SK-N-SH (cell line): Measurements from ENCODE around the gene PSKH1. TPM values are rescaled to one million over a fixed set of nuclear protein-coding genes. Genes with fewer than 3 reads are reported as not detected.

Source experiments
- CTCF ChIA-PET: fragments of 300-600, 350-600 bp; formaldehyde crosslinking; extraction: SDS; loops from one replicate; lab custom pipeline; 2021; lab: Yijun Ruan, JAX
- POLR2A ChIA-PET: fragments of 350-600 bp; sonication (Branson Sonifier 250); formaldehyde crosslinking; extraction: SDS; loops from one replicate; lab custom pipeline; 2020; ENCODE audit warnings: antibody characterized with exemption, inconsistent platforms; lab: Yijun Ruan, JAX
- DNase-seq: peaks from one replicate; pipeline ENCODE4 v3.0.0; 2012
- H2AFZ ChIP-seq: fragments of 200-600 bp; sonication (generic); 2 replicates; pipeline ENCODE4 v1.8.1; 2016; ENCODE audit warnings: antibody characterized with exemption, mild to moderate bottlenecking, low read depth
- H3F3A ChIP-seq: fragments of 200-600 bp; sonication (generic); replicated peaks from 2 replicates; pipeline ENCODE3; 2016; ENCODE audit warnings: antibody characterized with exemption, mild to moderate bottlenecking; ENCODE audit not compliant: insufficient read depth
- H3K27ac ChIP-seq, 2 experiments: fragments of 200-500 bp in 1 of 2; fragments of 200-600 bp in 1 of 2; sonication (Bioruptor generic) in 1 of 2; sonication (generic), shearing (Covaris generic) in 1 of 2; 2 replicates each; pipeline versions ENCODE4 v1.5.1 to v1.6.1; 2014 to 2016; ENCODE audit warnings: low read depth in 2 of 2, inconsistent platforms in 1 of 2, low read length in 1 of 2, mild to moderate bottlenecking in 1 of 2, mixed read lengths in 1 of 2
- H3K27me3 ChIP-seq: fragments of 200-600 bp; sonication (generic), shearing (Covaris generic); 2 replicates; pipeline ENCODE4 v1.6.1; 2016; ENCODE audit warnings: mixed run types; ENCODE audit not compliant: insufficient read depth
- H3K36me3 ChIP-seq, 2 experiments: fragments of 200-500 bp in 1 of 2; fragments of 200-600 bp in 1 of 2; sonication (Bioruptor generic) in 1 of 2; sonication (generic) in 1 of 2; replicated peaks in 1 of 2; 2 replicates each; pipeline versions ENCODE3 to v1.5.1; 2014 to 2016; ENCODE audit warnings: low read length in 1 of 2, mild to moderate bottlenecking in 1 of 2; ENCODE audit not compliant: insufficient read depth in 2 of 2, control insufficient read depth in 1 of 2
- H3K4me1 ChIP-seq, 2 experiments: fragments of 200-500 bp in 1 of 2; fragments of 200-600 bp in 1 of 2; sonication (Bioruptor generic) in 1 of 2; sonication (generic), shearing (Covaris generic) in 1 of 2; 2 replicates each; pipeline versions ENCODE4 v1.5.1 to v1.6.1; 2014 to 2016; ENCODE audit warnings: low read depth in 1 of 2, low read length in 1 of 2, mixed run types in 1 of 2; ENCODE audit not compliant: insufficient read depth in 2 of 2, control insufficient read depth in 1 of 2
- H3K4me2 ChIP-seq: fragments of 200-600 bp; sonication (generic), shearing (Covaris generic); 2 replicates; pipeline ENCODE4 v1.6.1; 2017; ENCODE audit warnings: mixed run types
- H3K4me3 ChIP-seq, 2 experiments: fragments of 200-500 bp in 1 of 2; fragments of 200-600 bp in 1 of 2; sonication (Bioruptor generic) in 1 of 2; sonication (generic), shearing (Covaris generic) in 1 of 2; 2 replicates each; pipeline versions ENCODE4 v1.5.1 to v1.8.1; 2014 to 2016; ENCODE audit warnings: low read depth in 2 of 2, inconsistent platforms in 1 of 2, low read length in 1 of 2, mild to moderate bottlenecking in 1 of 2, mixed read lengths in 1 of 2, moderate library complexity in 1 of 2
- H3K79me2 ChIP-seq: fragments of 200-600 bp; sonication (generic); 2 replicates; pipeline ENCODE4 v1.8.1; 2017; ENCODE audit warnings: mild to moderate bottlenecking; ENCODE audit not compliant: insufficient read depth
- H3K9ac ChIP-seq: fragments of 200-600 bp; sonication (generic); 2 replicates; pipeline ENCODE4 v1.6.1; 2017; ENCODE audit warnings: mixed run types
- H3K9me2 ChIP-seq: fragments of 200-600 bp; sonication (generic); 2 replicates; pipeline ENCODE4 v1.6.1; 2017; ENCODE audit warnings: mixed run types
- H3K9me3 ChIP-seq: fragments of 200-600 bp; sonication (generic); 2 replicates; pipeline ENCODE4 v1.6.1; 2017; ENCODE audit warnings: mixed run types, mild to moderate bottlenecking, moderate library complexity
- H4K20me1 ChIP-seq: fragments of 200-600 bp; sonication (generic); 2 replicates; pipeline ENCODE4 v1.6.1; 2017; ENCODE audit warnings: mild to moderate bottlenecking, mixed run types; ENCODE audit not compliant: insufficient read depth
- CHD2 ChIP-seq: fragments of 150-350 bp; IDR thresholded peaks from 2 replicates; pipeline ENCODE4 v1.6.1; 2018; ENCODE audit warnings: low read length; ENCODE audit not compliant: partially characterized antibody
- ELF1 ChIP-seq: IDR thresholded peaks from 2 replicates; pipeline ENCODE4 v1.4.0; 2012
- EZH2phosphoT487 ChIP-seq: fragments of 200-600 bp; sonication (generic); IDR thresholded peaks from 2 replicates; pipeline ENCODE4 v1.6.1; 2017; ENCODE audit warnings: low read depth, mixed run types, mild to moderate bottlenecking, antibody characterized with exemption, moderate library complexity, borderline replicate concordance
- FOXJ3 ChIP-seq: sonication (generic); formaldehyde crosslinking; IDR thresholded peaks from 2 replicates; pipeline ENCODE4 v1.5.1; 2020; ENCODE audit warnings: mild to moderate bottlenecking, missing genetic modification reagents
- FOXM1 ChIP-seq: IDR thresholded peaks from 2 replicates; pipeline ENCODE4 v1.4.0; 2012; ENCODE audit warnings: low read depth, mild to moderate bottlenecking
- GATA2 ChIP-seq: sonication (generic); formaldehyde crosslinking; IDR thresholded peaks from 2 replicates; pipeline ENCODE4 v1.5.0; 2020; ENCODE audit warnings: mild to moderate bottlenecking, missing genetic modification reagents
- NFIC ChIP-seq: IDR thresholded peaks from 2 replicates; pipeline ENCODE4 v1.4.0; 2012; ENCODE audit warnings: borderline replicate concordance
- NRF1 ChIP-seq: IDR thresholded peaks from 2 replicates; pipeline ENCODE4 v1.6.1; 2012; ENCODE audit warnings: low read depth, mild to moderate bottlenecking, low read length
- POLR2AphosphoS5 ChIP-seq: IDR thresholded peaks from 2 replicates; pipeline ENCODE4 v1.6.1; 2012; ENCODE audit warnings: low read depth, low read length
- RAD21 ChIP-seq: IDR thresholded peaks from 2 replicates; pipeline ENCODE4 v1.6.1; 2012; ENCODE audit warnings: mild to moderate bottlenecking, low read length
- RCOR1 ChIP-seq: fragments of 150-350 bp; IDR thresholded peaks from 2 replicates; pipeline ENCODE4 v1.6.1; 2017; ENCODE audit warnings: antibody characterized with exemption, low read length
- RXRA ChIP-seq: IDR thresholded peaks from 2 replicates; pipeline ENCODE4 v1.4.0; 2012; ENCODE audit warnings: low read depth, mild to moderate bottlenecking, borderline replicate concordance
- SIN3A ChIP-seq: IDR thresholded peaks from 2 replicates; pipeline ENCODE4 v1.6.1; 2012; ENCODE audit warnings: low read depth, mild to moderate bottlenecking, low read length, moderate library complexity, borderline replicate concordance
- SMC3 ChIP-seq: IDR thresholded peaks from 2 replicates; pipeline ENCODE4 v1.6.1; 2012; ENCODE audit warnings: low read depth, low read length, improper control_type of control experiment
- YY1 ChIP-seq: IDR thresholded peaks from 2 replicates; pipeline ENCODE4 v1.4.0; 2012; ENCODE audit warnings: low read depth, mild to moderate bottlenecking
- WGBS: methylation state at CpG from one replicate; pipeline ENCODE4 v1.1.6; 2017; ENCODE audit warnings: low lambda C conversion rate; 5-methylcytosine and 5-hydroxymethylcytosine counted together
- polyA plus RNA-seq, 3 experiments: library from polyadenylated mRNA; depleted of rRNA; stranded (reverse); fragments of >200 nt; gene quantifications; 2 replicates each; pipeline ENCODE4 v1.2.3, GENCODE V29; 2012
- small RNA-seq, 7 experiments: library from RNA; depleted of rRNA; stranded (forward); fragments of <200 nt; gene quantifications; one replicate each; pipeline ENCODE3, GENCODE V24; 2012
- TF ChIP-seq, protein P1 (sequence below): IDR thresholded peaks from 2 replicates; pipeline ENCODE4; 2012
- TF ChIP-seq, protein P2 (sequence below): IDR thresholded peaks from 2 replicates; pipeline ENCODE4 v1.4.0; 2012; ENCODE audit warnings: low read depth, borderline replicate concordance
- TF ChIP-seq, protein P3 (sequence below): fragments of 150-350 bp; IDR thresholded peaks from 2 replicates; pipeline ENCODE4 v1.6.1; 2017; ENCODE audit warnings: antibody characterized with exemption, low read length, low read depth, borderline replicate concordance
- TF ChIP-seq, protein P4 (sequence below): fragments of 200-600 bp; sonication (generic); IDR thresholded peaks from 2 replicates; pipeline ENCODE4 v1.6.1; 2017; ENCODE audit warnings: antibody characterized with exemption, mild to moderate bottlenecking, moderate library complexity
- TF ChIP-seq, protein P5 (sequence below): IDR thresholded peaks from 2 replicates; pipeline ENCODE4 v1.4.0; 2012; ENCODE audit warnings: low read depth

PSKH1 gene
- polyA plus RNA-seq, 1 of the 3 experiments (the other 2 are of a cell fraction) = 30.1 TPM

DNA sequence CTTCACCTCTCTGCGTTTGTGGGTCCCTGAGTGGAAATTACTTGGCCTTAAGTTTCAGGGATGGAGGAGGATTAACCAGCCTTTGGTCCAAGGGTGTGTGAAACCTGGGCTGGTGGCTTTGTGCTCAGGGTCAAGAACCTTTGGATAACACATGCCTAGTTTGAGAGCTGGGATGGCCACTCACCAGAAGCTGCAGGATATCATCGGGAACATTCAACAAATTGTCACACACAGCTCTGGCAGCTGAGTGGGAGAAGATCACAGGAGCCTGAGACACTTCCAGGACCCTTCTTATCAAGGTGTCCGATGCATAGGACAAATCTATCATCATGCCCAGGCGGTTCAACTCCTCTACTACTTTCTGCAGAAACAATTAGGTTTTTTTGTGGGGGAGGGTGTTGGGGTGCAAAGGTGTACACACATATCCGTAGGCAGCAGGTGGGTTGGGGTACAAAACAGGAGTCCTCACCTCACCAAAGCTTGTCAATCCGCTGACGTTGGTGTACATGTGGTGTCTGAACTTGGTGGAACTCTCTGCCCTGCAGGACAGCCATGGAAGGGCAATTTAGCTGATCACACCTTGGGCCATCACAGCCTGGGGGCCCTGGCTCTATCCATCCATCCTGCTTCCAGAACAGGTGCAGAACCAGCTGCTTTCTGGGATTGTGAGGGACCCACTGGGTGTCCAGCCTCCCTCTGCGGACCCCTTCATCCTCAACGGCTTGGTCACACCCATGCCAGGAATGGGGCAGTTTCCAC lies 84.6 kb downstream of the PSKH1 start:
- Histone ChIP-seq H3K79me2 (no peaks in the 10 kb centered on the region), H3K4me3 (no peak overlapping the region), H3K9me3 (no peaks in the 10 kb centered on the region), H3K9me2 (no peaks in the 10 kb centered on the region), H3F3A (no peaks in the 10 kb centered on the region), H3K9ac (no peak overlapping the region), H3K36me3 (no peaks in the 10 kb centered on the region), H4K20me1 (no peaks in the 10 kb centered on the region), H3K27me3 (no peaks in the 10 kb centered on the region; the same call in 1 of the 2 replicates), H3K27ac (no peak overlapping the region), H3K4me1 (no peaks in the 10 kb centered on the region), H2AFZ (no peak overlapping the region)
- CTCF ChIA-PET = interaction anchor here (1.4 kb wide), 1 partner anchor 16 kb away, joined by 4 read pairs; no protein-coding TSS in a partner anchor
- POLR2A ChIA-PET = no interaction called here
- no peak for DNase-seq
- TF ChIP-seq RXRA = no peak
- no peak for TF ChIP-seq RAD21
- no peak for TF ChIP-seq EZH2phosphoT487
- TF ChIP-seq SMC3 = no peak
- TF ChIP-seq CHD2 = no peak
- TF ChIP-seq, protein P1, sequence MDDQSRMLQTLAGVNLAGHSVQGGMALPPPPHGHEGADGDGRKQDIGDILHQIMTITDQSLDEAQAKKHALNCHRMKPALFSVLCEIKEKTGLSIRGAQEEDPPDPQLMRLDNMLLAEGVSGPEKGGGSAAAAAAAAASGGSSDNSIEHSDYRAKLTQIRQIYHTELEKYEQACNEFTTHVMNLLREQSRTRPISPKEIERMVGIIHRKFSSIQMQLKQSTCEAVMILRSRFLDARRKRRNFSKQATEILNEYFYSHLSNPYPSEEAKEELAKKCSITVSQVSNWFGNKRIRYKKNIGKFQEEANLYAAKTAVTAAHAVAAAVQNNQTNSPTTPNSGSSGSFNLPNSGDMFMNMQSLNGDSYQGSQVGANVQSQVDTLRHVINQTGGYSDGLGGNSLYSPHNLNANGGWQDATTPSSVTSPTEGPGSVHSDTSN = no peak
- no peak for TF ChIP-seq POLR2AphosphoS5
- TF ChIP-seq, protein P2, sequence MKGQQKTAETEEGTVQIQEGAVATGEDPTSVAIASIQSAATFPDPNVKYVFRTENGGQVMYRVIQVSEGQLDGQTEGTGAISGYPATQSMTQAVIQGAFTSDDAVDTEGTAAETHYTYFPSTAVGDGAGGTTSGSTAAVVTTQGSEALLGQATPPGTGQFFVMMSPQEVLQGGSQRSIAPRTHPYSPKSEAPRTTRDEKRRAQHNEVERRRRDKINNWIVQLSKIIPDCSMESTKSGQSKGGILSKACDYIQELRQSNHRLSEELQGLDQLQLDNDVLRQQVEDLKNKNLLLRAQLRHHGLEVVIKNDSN = no peak
- no peak for TF ChIP-seq ELF1
- TF ChIP-seq SIN3A = no peak
- no peak for TF ChIP-seq GATA2 (CRISPR knock-in tag)
- TF ChIP-seq, protein P3, sequence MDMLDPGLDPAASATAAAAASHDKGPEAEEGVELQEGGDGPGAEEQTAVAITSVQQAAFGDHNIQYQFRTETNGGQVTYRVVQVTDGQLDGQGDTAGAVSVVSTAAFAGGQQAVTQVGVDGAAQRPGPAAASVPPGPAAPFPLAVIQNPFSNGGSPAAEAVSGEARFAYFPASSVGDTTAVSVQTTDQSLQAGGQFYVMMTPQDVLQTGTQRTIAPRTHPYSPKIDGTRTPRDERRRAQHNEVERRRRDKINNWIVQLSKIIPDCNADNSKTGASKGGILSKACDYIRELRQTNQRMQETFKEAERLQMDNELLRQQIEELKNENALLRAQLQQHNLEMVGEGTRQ = no peak
- TF ChIP-seq RCOR1 = no peak
- no peak for TF ChIP-seq NRF1
- no peak for TF ChIP-seq FOXM1
- TF ChIP-seq, protein P4, sequence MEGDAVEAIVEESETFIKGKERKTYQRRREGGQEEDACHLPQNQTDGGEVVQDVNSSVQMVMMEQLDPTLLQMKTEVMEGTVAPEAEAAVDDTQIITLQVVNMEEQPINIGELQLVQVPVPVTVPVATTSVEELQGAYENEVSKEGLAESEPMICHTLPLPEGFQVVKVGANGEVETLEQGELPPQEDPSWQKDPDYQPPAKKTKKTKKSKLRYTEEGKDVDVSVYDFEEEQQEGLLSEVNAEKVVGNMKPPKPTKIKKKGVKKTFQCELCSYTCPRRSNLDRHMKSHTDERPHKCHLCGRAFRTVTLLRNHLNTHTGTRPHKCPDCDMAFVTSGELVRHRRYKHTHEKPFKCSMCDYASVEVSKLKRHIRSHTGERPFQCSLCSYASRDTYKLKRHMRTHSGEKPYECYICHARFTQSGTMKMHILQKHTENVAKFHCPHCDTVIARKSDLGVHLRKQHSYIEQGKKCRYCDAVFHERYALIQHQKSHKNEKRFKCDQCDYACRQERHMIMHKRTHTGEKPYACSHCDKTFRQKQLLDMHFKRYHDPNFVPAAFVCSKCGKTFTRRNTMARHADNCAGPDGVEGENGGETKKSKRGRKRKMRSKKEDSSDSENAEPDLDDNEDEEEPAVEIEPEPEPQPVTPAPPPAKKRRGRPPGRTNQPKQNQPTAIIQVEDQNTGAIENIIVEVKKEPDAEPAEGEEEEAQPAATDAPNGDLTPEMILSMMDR = no peak
- TF ChIP-seq YY1 = no peak
- TF ChIP-seq NFIC = no peak
- TF ChIP-seq, protein P5, sequence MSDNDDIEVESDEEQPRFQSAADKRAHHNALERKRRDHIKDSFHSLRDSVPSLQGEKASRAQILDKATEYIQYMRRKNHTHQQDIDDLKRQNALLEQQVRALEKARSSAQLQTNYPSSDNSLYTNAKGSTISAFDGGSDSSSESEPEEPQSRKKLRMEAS = no peak
- no peak for TF ChIP-seq FOXJ3 (CRISPR knock-in tag)
- TF ChIP-seq, all 33 proteins: peak for 0
- WGBS = 57% methylated on average over 8 of the region's 9 CpGs
- no peak overlapping the region for H3K4me2 ChIP-seq

Small RNAs within 50 kb of the gene (small RNA-seq; reads per million reads assigned to genes)
- 0 to 0.10 (median 0) reads per million in 7 experiments for gene AC040162.2
- 0 reads per million in 7 experiments for gene NRN1L

Other genes starting within 250 kb of the PSKH1 start
- 4.4 and 4.9 TPM in 2 replicates for gene CARMIL2, start 248.1 kb upstream of the PSKH1 start, polyA plus RNA-seq (2012; rRNA removed)
- gene ACD, start 233.0 kb upstream of the PSKH1 start, polyA plus RNA-seq (2012; rRNA removed) = 31.3 and 37.8 TPM in 2 replicates
- 5.7 and 9.0 TPM in 2 replicates for gene PARD6A, start 232.3 kb upstream of the PSKH1 start, polyA plus RNA-seq (2012; rRNA removed)
- 19.5 and 21.0 TPM in 2 replicates for gene ENKD1, start 226.5 kb upstream of the PSKH1 start, polyA plus RNA-seq (2012; rRNA removed)
- 4.3 and 5.1 TPM in 2 replicates for gene C16orf86, start 226.4 kb upstream of the PSKH1 start, polyA plus RNA-seq (2012; rRNA removed)
- gene GFOD2, start 173.9 kb upstream of the PSKH1 start, polyA plus RNA-seq (2012; rRNA removed) = 19.0 and 19.3 TPM in 2 replicates
- gene RANBP10, start 86.7 kb upstream of the PSKH1 start, polyA plus RNA-seq (2012; rRNA removed) = 11.9 and 12.1 TPM in 2 replicates
- 4.4 and 6.8 TPM in 2 replicates for gene TSNAXIP1, start 86.4 kb upstream of the PSKH1 start, polyA plus RNA-seq (2012; rRNA removed)
- gene THAP11, start 50.9 kb upstream of the PSKH1 start, polyA plus RNA-seq (2012; rRNA removed) = 32.3 and 34.8 TPM in 2 replicates
- gene NUTF2, start 46.3 kb upstream of the PSKH1 start, polyA plus RNA-seq (2012; rRNA removed) = 287 and 449 TPM in 2 replicates
- gene CENPT, start 45.6 kb upstream of the PSKH1 start, polyA plus RNA-seq (2012; rRNA removed) = 48.6 and 57.6 TPM in 2 replicates
- 38.0 and 45.1 TPM in 2 replicates for gene EDC4, start 20.2 kb upstream of the PSKH1 start, polyA plus RNA-seq (2012; rRNA removed)
- gene NRN1L, start 8.4 kb upstream of the PSKH1 start, polyA plus RNA-seq (2012; rRNA removed) = 0.41 and 0.45 TPM in 2 replicates
- 1.3 and 1.9 TPM in 2 replicates for gene CTRL, start 38.6 kb downstream of the PSKH1 start, polyA plus RNA-seq (2012; rRNA removed)
- 52.7 and 57.8 TPM in 2 replicates for gene PSMB10, start 43.6 kb downstream of the PSKH1 start, polyA plus RNA-seq (2012; rRNA removed)
- gene LCAT, start 50.9 kb downstream of the PSKH1 start, polyA plus RNA-seq (2012; rRNA removed) = 11.1 and 14.4 TPM in 2 replicates
- 54.3 and 75.8 TPM in 2 replicates for gene SLC12A4, start 75.4 kb downstream of the PSKH1 start, polyA plus RNA-seq (2012; rRNA removed)
- not detected in 2 replicates for gene DPEP3, start 87.2 kb downstream of the PSKH1 start, polyA plus RNA-seq (2012; rRNA removed)
- gene DPEP2, start 106.2 kb downstream of the PSKH1 start, polyA plus RNA-seq (2012; rRNA removed) = not detected in 2 replicates
- gene DPEP2NB, start 122.7 kb downstream of the PSKH1 start, polyA plus RNA-seq (2012; rRNA removed) = not detected in 2 replicates
- 10.8 and 12.0 TPM in 2 replicates for gene DDX28, start 130.0 kb downstream of the PSKH1 start, polyA plus RNA-seq (2012; rRNA removed)
- 16.1 and 16.5 TPM in 2 replicates for gene DUS2, start 130.0 kb downstream of the PSKH1 start, polyA plus RNA-seq (2012; rRNA removed)
- gene NFATC3, start 192.1 kb downstream of the PSKH1 start, polyA plus RNA-seq (2012; rRNA removed) = 5.7 and 7.8 TPM in 2 replicates